CD4-positive, alpha-beta T cell (primary cell): Measurements from ENCODE around the gene ARHGAP26. TPM values are rescaled to one million over a fixed set of nuclear protein-coding genes. Genes with fewer than 3 reads are reported as not detected.

Source experiments
- ATAC-seq: fragments of 200-7000 bp; cut with Tn5 transposase; one replicate; pipeline ENCODE4 v1.10.0; 2022; ENCODE audit warnings: mild to moderate bottlenecking; ENCODE audit not compliant: poor library complexity
- CTCF ChIA-PET: fragments of 350-600 bp; sonication (Branson Sonifier 250); formaldehyde crosslinking; loops from one replicate; lab custom pipeline; 2021; ENCODE audit warnings: antibody characterized with exemption, inconsistent platforms; lab: Charles Lee
- POLR2A ChIA-PET: fragments of 350-600 bp; sonication (Branson Sonifier 250); formaldehyde crosslinking; loops from one replicate; lab custom pipeline; 2021; ENCODE audit warnings: antibody characterized with exemption, inconsistent platforms; lab: Charles Lee
- DNase-seq, 14 experiments: peaks; one replicate each; pipeline ENCODE4 v3.0.0-alpha.2; 2013 to 2020; ENCODE audit warnings: mixed read lengths in 2 of 14
- H3K27ac ChIP-seq, 2 donors: one replicate each; pipeline versions ENCODE4 v1.5.1 to v1.7.0; 2013; ENCODE audit warnings: low read length in 2 of 2, low read depth in 1 of 2, mild to moderate bottlenecking in 1 of 2
- H3K27me3 ChIP-seq, 2 experiments: 1 replicate in 1 of 2; 2 replicates in 1 of 2; pipeline versions ENCODE4 v1.6.1 to v1.7.0; 2013; ENCODE audit warnings: low read length in 2 of 2, control low read depth in 1 of 2, mild to moderate bottlenecking in 1 of 2, moderate library complexity in 1 of 2; ENCODE audit not compliant: insufficient read depth in 2 of 2, control insufficient read depth in 1 of 2
- H3K36me3 ChIP-seq: one replicate; pipeline ENCODE4 v1.6.1; 2013; ENCODE audit warnings: low read length, control low read depth; ENCODE audit not compliant: insufficient read depth
- H3K4me1 ChIP-seq: one replicate; pipeline ENCODE4 v1.6.1; 2013; ENCODE audit warnings: low read length, control low read depth; ENCODE audit not compliant: insufficient read depth
- H3K4me3 ChIP-seq: one replicate; pipeline ENCODE4 v1.5.1; 2013; ENCODE audit warnings: mild to moderate bottlenecking, low read length, moderate library complexity
- H3K9me3 ChIP-seq, 2 experiments: 1 replicate in 1 of 2; 2 replicates in 1 of 2; pipeline versions ENCODE4 v1.6.1 to v1.7.0; 2013; ENCODE audit warnings: low read length in 2 of 2, mild to moderate bottlenecking in 2 of 2, control low read depth in 1 of 2, moderate library complexity in 1 of 2; ENCODE audit not compliant: control insufficient read depth in 1 of 2, insufficient read depth in 1 of 2
- H3K27ac Mint-ChIP-seq: one replicate; pipeline ENCODE4 v1.8.0; 2020; ENCODE audit warnings: mixed read lengths
- H3K27me3 Mint-ChIP-seq: one replicate; pipeline ENCODE4 v1.8.0; 2021; ENCODE audit warnings: mixed read lengths
- H3K36me3 Mint-ChIP-seq: one replicate; pipeline ENCODE4 v1.8.0; 2021; ENCODE audit warnings: low read depth, mixed read lengths
- H3K4me1 Mint-ChIP-seq: one replicate; pipeline ENCODE4 v1.8.0; 2021; ENCODE audit warnings: low read depth, mixed read lengths
- H3K4me3 Mint-ChIP-seq: one replicate; pipeline ENCODE4 v1.8.0; 2020; ENCODE audit warnings: mild to moderate bottlenecking, mixed read lengths
- H3K9me3 Mint-ChIP-seq: one replicate; pipeline ENCODE4 v1.8.0; 2020; ENCODE audit warnings: mixed read lengths
- intact Hi-C, 2 experiments: fragments of 100-400 bp; cut with DNase I in 1 of 2; cut with micrococcal nuclease in 1 of 2; formaldehyde crosslinking; loops; one replicate each; pipeline versions ENCODE4 v1.15.1 to v1.9.0; 2023 to 2025; cut with DNase I, micrococcal nuclease
- total RNA-seq, 174 experiments: library from RNA in 2 of 174; stranded (reverse) in 2 of 174; gene quantifications; one replicate each; pipeline ENCODE4 v1.2.3 and lab custom pipeline; 2021 to 2026
- TF ChIP-seq, protein P1 (sequence below): fragments of 200-600 bp; IDR thresholded peaks from one replicate; pipeline ENCODE4 v1.8.0; 2022; ENCODE audit warnings: antibody characterized with exemption, mild to moderate bottlenecking

The ARHGAP26 gene
- total RNA-seq, 2 experiments from 2014 or later = 24.9 to 27.3 TPM

DNA sequence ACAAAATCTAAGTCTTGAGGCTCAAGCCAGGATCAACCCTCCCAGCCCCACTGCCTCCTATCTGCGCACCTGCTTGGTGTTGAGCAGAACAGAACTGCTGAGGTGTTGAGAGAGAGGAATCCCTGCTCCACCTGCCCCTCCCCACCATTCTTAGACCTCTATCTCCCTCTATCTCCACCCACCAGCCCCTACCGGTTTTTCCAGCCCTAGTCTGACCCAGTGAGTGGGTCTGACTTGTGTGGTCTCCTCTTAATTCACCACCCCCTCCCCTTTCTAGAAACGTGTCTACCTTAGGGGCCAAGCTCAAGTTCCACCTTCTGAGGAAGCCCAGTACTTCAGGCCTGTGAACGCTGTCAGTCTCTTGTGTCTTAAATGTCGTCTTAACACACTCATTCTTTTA, 93.7 kb downstream of the ARHGAP26 start:
- H3K4me3 ChIP-seq = no peak overlapping the region
- Mint-ChIP-seq H3K27ac (peak overlapping the region; percentile 84), H3K4me1 (peaks cover 58% of the 10 kb centered on the region), H3K36me3 (no peaks in the 10 kb centered on the region), H3K9me3 (no peaks in the 10 kb centered on the region), H3K27me3 (no peaks in the 10 kb centered on the region), H3K4me3 (no peak overlapping the region)
- ChIA-PET POLR2A (interaction anchor here (0.9 to 3.7 kb wide), 2 partner anchors 23 to 94 kb away, joined by 3 to 13 read pairs; partner anchors contain the start of gene ARHGAP26), CTCF (interaction anchor here (1.2 to 2.6 kb wide), 3 partner anchors 17 to 67 kb away, joined by 3 to 7 read pairs (median 3); no protein-coding TSS in a partner anchor)
- TF ChIP-seq, protein P1, sequence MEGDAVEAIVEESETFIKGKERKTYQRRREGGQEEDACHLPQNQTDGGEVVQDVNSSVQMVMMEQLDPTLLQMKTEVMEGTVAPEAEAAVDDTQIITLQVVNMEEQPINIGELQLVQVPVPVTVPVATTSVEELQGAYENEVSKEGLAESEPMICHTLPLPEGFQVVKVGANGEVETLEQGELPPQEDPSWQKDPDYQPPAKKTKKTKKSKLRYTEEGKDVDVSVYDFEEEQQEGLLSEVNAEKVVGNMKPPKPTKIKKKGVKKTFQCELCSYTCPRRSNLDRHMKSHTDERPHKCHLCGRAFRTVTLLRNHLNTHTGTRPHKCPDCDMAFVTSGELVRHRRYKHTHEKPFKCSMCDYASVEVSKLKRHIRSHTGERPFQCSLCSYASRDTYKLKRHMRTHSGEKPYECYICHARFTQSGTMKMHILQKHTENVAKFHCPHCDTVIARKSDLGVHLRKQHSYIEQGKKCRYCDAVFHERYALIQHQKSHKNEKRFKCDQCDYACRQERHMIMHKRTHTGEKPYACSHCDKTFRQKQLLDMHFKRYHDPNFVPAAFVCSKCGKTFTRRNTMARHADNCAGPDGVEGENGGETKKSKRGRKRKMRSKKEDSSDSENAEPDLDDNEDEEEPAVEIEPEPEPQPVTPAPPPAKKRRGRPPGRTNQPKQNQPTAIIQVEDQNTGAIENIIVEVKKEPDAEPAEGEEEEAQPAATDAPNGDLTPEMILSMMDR = no peak
- ATAC-seq (no peak), DNase-seq (no peak)
- H3K36me3 ChIP-seq = no peaks in the 10 kb centered on the region
- no peaks in the 10 kb centered on the region for H3K27me3 ChIP-seq
- intact Hi-C loops = loop anchor here (10.0 kb wide), 2 partner anchors 699 to 709 kb away; no protein-coding TSS in a partner anchor
- H3K27ac ChIP-seq = no peak overlapping the region
- no peaks in the 10 kb centered on the region for H3K9me3 ChIP-seq
- H3K4me1 ChIP-seq = peaks cover 22% of the 10 kb centered on the region

DNA sequence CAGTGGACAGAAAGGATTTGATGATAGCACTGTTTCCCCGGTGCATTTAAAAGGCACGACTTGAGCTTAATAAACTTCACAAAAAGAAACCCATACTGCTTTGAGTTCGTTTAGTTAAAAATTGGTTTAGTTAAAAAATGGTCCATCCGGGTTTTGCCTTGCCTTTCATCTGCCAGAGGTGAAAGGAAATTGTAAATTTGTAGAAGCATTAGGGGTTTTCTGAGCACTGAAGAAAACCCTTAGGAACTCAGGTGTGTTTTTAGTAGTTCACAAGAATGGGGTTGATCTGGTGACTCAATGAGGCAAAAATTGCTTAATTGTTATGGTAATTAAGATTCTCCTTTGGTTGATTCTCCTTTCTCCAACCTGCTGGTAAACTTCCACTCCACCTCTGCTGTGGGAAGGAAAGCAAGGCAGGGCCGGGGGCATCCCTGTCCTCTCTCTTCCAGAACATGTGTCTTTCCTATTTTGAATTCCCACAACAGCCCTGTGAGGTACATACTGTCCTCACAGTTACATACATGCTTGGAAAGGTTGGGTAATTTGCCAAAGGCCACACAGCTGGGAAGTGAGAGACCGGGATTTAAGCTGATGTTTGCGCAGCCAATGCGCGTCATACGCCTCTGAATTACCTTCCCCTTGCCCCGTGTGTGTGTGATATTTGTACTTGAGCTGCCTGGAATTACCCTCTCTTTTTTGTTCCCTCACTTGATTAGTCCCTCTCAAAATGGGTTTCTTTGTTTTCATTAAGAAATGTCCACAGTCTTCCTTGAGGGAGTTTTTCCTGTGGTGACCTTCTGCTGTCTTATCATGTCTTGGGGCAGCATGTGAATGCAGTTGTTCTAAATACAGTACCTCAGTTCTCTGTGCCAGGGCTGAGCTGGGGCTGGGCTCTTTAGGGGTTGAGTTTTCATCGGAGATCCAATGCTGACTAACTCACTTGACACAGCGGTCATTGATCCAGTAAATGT, 94.4 kb downstream of the ARHGAP26 start:
- Histone ChIP-seq H3K9me3 (no peaks in the 10 kb centered on the region), H3K27me3 (no peaks in the 10 kb centered on the region), H3K36me3 (no peaks in the 10 kb centered on the region), H3K4me1 (peaks cover 22% of the 10 kb centered on the region), H3K4me3 (no peak overlapping the region), H3K27ac (no peak overlapping the region)
- Mint-ChIP-seq H3K9me3 (no peaks in the 10 kb centered on the region), H3K27me3 (no peaks in the 10 kb centered on the region), H3K36me3 (no peaks in the 10 kb centered on the region), H3K4me1 (peaks cover 58% of the 10 kb centered on the region), H3K4me3 (no peak overlapping the region), H3K27ac (peak overlapping the region; percentile 84)
- CTCF ChIA-PET = interaction anchor here (1.2 to 2.6 kb wide), 3 partner anchors 16 to 151 kb away, joined by 3 to 7 read pairs (median 4); no protein-coding TSS in a partner anchor
- intact Hi-C loops = loop anchor here (10.0 kb wide), 2 partner anchors 700 to 710 kb away; no protein-coding TSS in a partner anchor
- no peak for ATAC-seq
- TF ChIP-seq, protein P1 = no peak
- POLR2A ChIA-PET = interaction anchor here (0.7 to 3.7 kb wide), 3 partner anchors 23 to 94 kb away, joined by 3 to 13 read pairs (median 4); partner anchors contain the start of gene ARHGAP26
- DNase-seq = peak in 1 of 14 experiments; percentile 19

GRCh38 chr5:142865631-142866030, 95.5 kb downstream of the ARHGAP26 start:
- Histone ChIP-seq H3K9me3 (no peaks in the 10 kb centered on the region), H3K4me3 (no peak overlapping the region), H3K27me3 (no peaks in the 10 kb centered on the region), H3K27ac (no peak overlapping the region), H3K4me1 (peaks cover 21% of the 10 kb centered on the region), H3K36me3 (no peaks in the 10 kb centered on the region)
- no peak for ATAC-seq
- ChIA-PET CTCF (interaction anchor here (1.2 to 2.6 kb wide), 2 partner anchors 23 to 152 kb away, joined by 4 to 7 read pairs; no protein-coding TSS in a partner anchor), POLR2A (interaction anchor here (3.7 kb wide), 1 partner anchor 95 kb away, joined by 13 read pairs; the partner anchor contains the start of gene ARHGAP26)
- TF ChIP-seq, protein P1 = no peak
- Mint-ChIP-seq H3K9me3 (no peaks in the 10 kb centered on the region), H3K27ac (no peak overlapping the region), H3K4me3 (no peak overlapping the region), H3K36me3 (no peaks in the 10 kb centered on the region), H3K27me3 (no peaks in the 10 kb centered on the region), H3K4me1 (peaks cover 56% of the 10 kb centered on the region)
- intact Hi-C loops = loop anchor here (2.0 to 10.0 kb wide), 4 partner anchors 95 to 711 kb away; partner anchors contain the start of gene ARHGAP26 (in 1 of the 2)
- DNase-seq = no peak
